Keratinocyte (primary cell): ENCODE data around the gene PLCXD1.
"Not testable (repeated sequence)": the region's sequence is repeated elsewhere in the genome, so short reads cannot be mapped to it uniquely, and the experiment has no call there.

Experiments
- EZH2 ChIP-seq: IDR thresholded peaks from one replicate; pipeline ENCODE4 v1.6.1; 2012; ENCODE audit warnings: inconsistent platforms, mild to moderate bottlenecking, low read length, moderate library complexity
- TF ChIP-seq, protein P1 (sequence below), 3 experiments: IDR thresholded peaks in 1 of 3; conservative IDR thresholded peaks in 1 of 3; optimal IDR thresholded peaks in 1 of 3; 2 replicates in 2 of 3; 3 replicates in 1 of 3; pipeline versions ENCODE3 to v1.5.1; 2011; ENCODE audit warnings: low read length in 3 of 3, mild to moderate bottlenecking in 3 of 3, moderate library complexity in 2 of 3, control low read depth in 1 of 3, inconsistent platforms in 1 of 3; ENCODE audit not compliant: insufficient read depth in 2 of 3; ENCODE audit errors: extremely low read depth in 1 of 3

DNA sequence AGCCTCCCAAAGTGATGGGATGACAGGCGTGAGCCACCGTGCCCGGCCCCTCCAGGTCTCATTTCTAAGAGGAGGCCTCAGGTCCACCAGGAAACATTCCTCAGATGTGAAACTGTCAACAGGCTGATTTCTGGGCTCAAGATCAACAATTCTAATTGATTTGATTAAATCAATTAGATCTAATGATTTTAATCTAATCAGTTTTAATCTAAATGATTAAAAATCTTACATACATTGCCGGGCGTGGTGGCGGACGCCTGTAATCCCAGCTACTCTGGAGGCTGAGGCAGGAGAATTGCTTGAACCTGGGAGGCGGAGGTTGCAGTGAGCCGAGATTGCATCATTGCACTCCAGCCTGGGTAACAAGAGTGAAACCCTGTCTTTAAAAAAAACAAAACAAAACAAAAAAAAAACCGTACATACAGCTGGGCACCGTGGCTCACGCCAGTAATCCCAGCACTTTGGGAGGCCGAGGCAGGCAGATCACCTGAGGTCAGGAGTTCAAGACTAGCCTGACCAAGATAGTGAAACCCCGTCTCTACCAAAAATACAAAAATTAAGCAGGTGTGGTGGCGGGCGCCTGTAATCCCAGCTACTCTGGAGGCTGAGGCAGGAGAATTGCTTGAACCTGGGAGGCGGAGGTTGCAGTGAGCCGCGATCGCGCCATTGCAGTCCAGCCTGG is 960 bp downstream of the PLCXD1 start:
- TF ChIP-seq, protein P1, sequence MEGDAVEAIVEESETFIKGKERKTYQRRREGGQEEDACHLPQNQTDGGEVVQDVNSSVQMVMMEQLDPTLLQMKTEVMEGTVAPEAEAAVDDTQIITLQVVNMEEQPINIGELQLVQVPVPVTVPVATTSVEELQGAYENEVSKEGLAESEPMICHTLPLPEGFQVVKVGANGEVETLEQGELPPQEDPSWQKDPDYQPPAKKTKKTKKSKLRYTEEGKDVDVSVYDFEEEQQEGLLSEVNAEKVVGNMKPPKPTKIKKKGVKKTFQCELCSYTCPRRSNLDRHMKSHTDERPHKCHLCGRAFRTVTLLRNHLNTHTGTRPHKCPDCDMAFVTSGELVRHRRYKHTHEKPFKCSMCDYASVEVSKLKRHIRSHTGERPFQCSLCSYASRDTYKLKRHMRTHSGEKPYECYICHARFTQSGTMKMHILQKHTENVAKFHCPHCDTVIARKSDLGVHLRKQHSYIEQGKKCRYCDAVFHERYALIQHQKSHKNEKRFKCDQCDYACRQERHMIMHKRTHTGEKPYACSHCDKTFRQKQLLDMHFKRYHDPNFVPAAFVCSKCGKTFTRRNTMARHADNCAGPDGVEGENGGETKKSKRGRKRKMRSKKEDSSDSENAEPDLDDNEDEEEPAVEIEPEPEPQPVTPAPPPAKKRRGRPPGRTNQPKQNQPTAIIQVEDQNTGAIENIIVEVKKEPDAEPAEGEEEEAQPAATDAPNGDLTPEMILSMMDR (optimal IDR thresholded peaks at IDR 0.05 in 1 of 3, IDR thresholded peaks at IDR 0.05 in 1 of 3, conservative IDR thresholded peaks at IDR 0.05 in 1 of 3; ENCODE audit: extremely low read depth in 1 of 3, insufficient read depth in 2 of 3, low read length in 3 of 3) = not testable (repeated sequence)
- not testable (repeated sequence) for TF ChIP-seq EZH2
